Right ventricle myocardium inferior (tissue), 1 donor: Measurements from ENCODE around the gene HUS1B. TPM values are rescaled to one million over a fixed set of nuclear protein-coding genes. Genes with fewer than 3 reads are reported as not detected.

ENCODE experiments used
- ATAC-seq: fragments of 200-7000 bp; cut with Tn5 transposase; one replicate; pipeline ENCODE4 v1.9.1; 2020; ENCODE audit warnings: mild to moderate bottlenecking, moderate library complexity
- DNase-seq: peaks from one replicate; pipeline ENCODE4 v3.0.0; 2021; ENCODE audit errors: missing footprints
- intact Hi-C: fragments of 100-400 bp; cut with DNase I; formaldehyde crosslinking; loops from one replicate; pipeline ENCODE4 v1.11.0; 2022
- total RNA-seq: library from RNA; stranded (reverse); fragmentation: NEBNext Ultra II Directional; extraction: Animal tissue kit (Norgen Biotek cat#: 25700); gene quantifications from one replicate; pipeline ENCODE4 v1.2.1, GENCODE V29; 2021
- donor health status: DM: no; HTN: yes; CAD: no; lungs with severe emphysema.

HUS1B gene
- total RNA-seq, 1 donor from 2014 or later, result not detected

DNA sequence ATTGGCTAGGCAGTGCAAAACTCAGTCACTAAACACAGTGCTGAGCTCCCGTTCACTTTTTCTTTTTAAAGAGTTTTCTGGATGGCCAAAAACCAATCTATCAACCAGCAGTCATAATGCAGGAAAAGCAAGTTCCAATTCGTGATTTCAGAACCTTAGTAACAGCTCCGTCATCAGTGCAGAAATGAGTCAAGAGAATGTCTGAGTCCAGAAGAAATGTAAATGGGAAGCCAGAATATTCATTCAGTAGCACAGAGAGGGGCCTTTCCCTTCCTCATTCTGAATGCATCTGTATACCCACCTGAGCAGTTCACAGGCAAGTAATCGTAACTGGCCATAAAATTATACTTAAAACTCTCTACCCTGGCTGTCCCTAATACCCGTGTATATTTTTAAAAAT is 20.4 kb downstream of the HUS1B start:
- no peak for DNase-seq
- intact Hi-C loops, result no loop called here
- ATAC-seq, result no peak

DNA sequence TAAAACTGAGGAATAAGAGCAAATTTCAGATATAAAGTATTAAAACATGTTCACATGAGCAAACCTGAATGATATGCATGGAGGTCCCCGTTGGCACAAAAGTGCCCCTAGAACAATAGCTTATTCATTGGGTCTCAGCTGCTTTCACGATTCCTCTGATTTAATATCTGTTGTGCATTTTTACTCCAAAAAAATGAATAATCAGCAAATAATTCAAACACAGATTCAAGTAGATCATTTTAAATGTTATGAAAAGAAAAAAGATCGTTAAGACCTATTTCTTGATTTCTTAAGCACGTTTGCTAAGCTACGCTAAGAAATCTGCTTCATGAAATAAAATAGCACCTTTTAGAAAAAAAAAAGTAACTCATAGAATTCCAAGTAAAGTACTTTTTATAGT is 21.7 kb downstream of the HUS1B start:
- no peak for ATAC-seq
- no peak for DNase-seq
- intact Hi-C loops, result no loop called here

- intact Hi-C loops, result no loop called here
- DNase-seq, result no peak
Observed at GRCh38 chr6:633611-634010, 23.3 kb downstream of the HUS1B start.

DNA sequence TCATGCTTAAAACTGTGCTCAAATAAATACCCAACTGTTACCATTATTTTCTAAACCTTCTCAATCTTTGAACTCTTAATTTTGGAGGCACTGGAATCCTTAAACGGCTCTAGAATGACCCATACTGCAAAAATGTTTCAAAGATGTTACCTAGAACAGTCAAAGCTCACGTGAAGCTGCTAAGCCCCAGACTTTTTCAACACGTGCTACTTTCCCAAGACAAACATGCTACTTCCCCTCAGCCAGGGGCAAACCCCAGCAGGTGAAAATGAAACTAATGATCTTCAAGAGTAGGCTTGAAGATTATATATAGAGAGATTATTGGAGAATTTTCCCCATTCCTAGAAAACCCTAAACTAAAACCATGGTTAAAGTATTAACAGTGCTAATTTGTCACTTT is 28.1 kb downstream of the HUS1B start:
- ATAC-seq (no peak), DNase-seq (no peak)
- intact Hi-C loops, result loop anchor here (10.0 kb wide), 2 partner anchors 156 to 756 kb away; partner anchors contain the start of gene FOXF2

More at GRCh38 chr6:633611-634010, 23.3 kb downstream of the HUS1B start:
- ATAC-seq, result no peak

GRCh38 chr6:626236-626635 is 30.7 kb downstream of the HUS1B start:
- DNase-seq, result no peak
- no peak for ATAC-seq
- intact Hi-C loops, result loop anchor here (10.0 kb wide), 2 partner anchors 159 to 759 kb away; partner anchors contain the start of gene FOXF2

GRCh38 chr6:624979-625378 is 31.9 kb downstream of the HUS1B start:
- intact Hi-C loops, result loop anchor here (10.0 kb wide), 2 partner anchors 160 to 760 kb away; partner anchors contain the start of gene FOXF2

GRCh38 chr6:622462-622861 is 34.4 kb downstream of the HUS1B start:
- intact Hi-C loops, result loop anchor here (10.0 kb wide), 2 partner anchors 162 to 762 kb away; partner anchors contain the start of gene FOXF2
- no peak for DNase-seq
- ATAC-seq, result no peak

More at GRCh38 chr6:624979-625378, 31.9 kb downstream of the HUS1B start:
- no peak for DNase-seq
- ATAC-seq, result peak; percentile 72

DNA sequence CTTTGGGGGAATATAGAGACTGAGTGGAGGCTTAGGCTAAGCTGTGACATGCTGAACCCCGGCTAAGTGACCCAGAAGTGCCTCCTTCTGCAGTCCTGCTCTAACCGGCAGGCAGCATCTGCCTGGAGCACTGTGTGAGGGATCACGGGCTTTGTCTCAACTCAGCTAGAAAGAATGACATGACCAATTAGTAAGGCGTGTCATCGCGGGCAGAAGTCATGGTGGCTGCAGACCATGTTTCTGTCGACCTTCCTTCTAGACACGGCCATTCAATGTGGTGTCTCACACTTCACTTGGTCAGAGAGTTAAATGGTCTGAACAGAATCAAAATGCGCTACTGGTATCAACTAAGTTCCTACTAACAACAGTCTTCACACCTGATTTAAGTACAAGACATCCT is 35.0 kb downstream of the HUS1B start:
- intact Hi-C loops, result loop anchor here (10.0 kb wide), 2 partner anchors 163 to 763 kb away; partner anchors contain the start of gene FOXF2
- no peak for DNase-seq
- ATAC-seq, result no peak

DNA sequence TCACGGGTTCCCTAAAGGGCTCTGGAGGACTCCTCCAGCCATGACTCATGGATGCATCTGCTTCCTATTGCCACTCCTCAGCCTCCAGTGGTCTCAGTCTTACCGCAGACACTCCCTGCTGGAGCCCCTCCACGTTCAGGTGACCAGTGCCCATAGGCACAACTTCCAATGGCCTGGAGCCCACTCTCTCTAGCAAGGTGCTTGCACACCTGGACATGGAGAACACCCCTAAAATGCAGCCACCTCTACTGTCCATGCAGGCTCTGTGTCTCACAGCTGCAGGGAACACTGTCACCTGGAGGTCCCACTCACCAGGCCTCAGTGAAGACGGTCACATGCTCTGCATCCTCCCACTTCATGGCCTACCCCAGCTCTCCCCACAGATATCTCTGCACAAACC is 36.0 kb downstream of the HUS1B start:
- DNase-seq, result no peak
- intact Hi-C loops, result loop anchor here (10.0 kb wide), 2 partner anchors 164 to 764 kb away; partner anchors contain the start of gene FOXF2
- no peak for ATAC-seq

DNA sequence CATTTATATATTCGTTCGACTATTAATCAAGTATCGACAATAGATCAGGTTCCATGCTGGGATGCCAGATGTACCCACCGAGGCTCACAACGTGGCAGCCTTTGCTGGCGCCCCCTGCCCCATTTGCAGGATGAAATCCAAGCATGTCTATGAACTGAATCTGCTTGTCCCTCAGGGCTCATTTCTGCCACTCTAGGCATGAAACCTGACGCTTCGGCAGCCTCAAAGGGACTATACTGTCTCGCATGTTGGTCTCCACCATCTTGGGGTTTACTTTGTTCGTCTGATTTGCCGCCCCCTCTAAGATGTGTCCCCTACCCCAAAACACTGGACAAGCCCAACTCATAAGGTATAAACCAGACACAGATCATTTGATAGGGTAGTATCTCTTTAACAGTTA is 36.7 kb downstream of the HUS1B start:
- no peak for DNase-seq
- intact Hi-C loops, result loop anchor here (10.0 kb wide), 2 partner anchors 165 to 765 kb away; partner anchors contain the start of gene FOXF2
- ATAC-seq, result no peak

DNA sequence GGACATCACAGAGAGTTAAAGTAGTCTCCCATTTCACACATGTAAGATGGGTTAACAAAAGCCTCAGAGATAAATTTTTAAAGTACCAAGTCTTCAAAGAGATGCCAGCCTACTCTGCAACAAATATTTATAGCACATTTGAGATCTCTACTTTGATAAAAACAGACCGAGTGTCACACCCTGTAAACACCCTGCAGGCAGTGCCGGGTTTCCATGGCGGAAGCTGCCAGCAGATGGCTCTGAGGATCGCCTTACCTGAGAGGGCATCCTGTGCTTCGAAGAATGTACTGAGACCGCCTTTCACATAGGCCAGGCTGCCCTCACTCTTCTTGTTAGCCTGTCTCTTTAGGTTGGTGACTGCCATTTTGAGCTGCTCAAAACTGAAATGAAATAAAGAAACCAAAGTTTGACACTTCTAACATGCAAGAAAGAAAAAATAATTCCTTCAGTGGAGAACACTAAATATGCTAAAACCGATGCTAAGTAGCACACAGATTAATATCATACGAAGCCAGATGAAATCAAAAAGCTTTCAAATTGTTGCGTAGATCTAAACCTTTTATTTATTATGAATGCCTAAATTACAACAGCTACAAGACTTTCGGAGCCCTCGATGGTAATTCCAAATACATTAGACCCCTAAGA is 39.3 kb downstream of the HUS1B start:
- intact Hi-C loops, result no loop called here
- no peak for ATAC-seq
- DNase-seq, result no peak

DNA sequence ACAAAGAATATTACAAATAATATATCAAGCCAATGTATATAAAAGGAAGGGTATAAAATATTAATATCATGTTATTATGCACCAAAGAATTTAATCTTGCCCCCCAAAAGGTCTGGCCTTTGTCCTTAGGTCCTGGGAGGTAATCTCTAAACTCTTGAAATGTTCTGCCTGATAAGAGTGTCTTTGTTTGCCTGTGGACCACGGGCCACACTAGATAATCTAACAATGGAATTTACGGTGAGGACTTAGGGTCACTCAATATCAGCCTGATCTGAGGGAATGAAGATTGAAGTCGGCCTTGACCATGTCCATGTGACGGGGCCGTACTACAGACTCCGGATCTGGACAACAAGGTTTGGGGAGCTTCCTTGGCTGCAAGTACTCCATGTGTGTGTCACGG is 42.9 kb downstream of the HUS1B start:
- intact Hi-C loops, result no loop called here
- ATAC-seq (no peak), DNase-seq (no peak)

DNA sequence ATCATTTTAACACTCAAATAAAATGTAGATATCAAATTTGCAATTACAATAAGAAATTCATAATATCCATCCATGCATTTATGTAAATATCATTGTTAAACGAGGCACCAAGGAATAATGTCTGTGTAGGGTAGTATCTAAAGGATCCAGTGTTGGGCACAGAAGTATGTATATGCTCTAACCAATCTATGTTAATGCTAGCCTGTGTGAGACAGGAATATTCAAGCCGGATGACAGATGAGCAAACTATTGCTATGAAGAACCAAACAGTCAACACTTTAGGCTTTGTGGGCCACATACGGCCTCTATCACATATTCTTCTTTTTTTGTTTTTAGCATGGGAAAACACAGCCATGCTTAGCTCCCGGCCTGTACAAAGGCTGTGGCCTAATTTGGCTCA is 45.0 kb downstream of the HUS1B start:
- intact Hi-C loops, result no loop called here
- ATAC-seq (no peak), DNase-seq (no peak)

GRCh38 chr6:610882-611281 is 46.0 kb downstream of the HUS1B start:
- no peak for ATAC-seq
- no peak for DNase-seq
- intact Hi-C loops, result no loop called here

- no peak for ATAC-seq
- intact Hi-C loops, result no loop called here
- DNase-seq, result no peak
Observed at GRCh38 chr6:609905-610304, 47.0 kb downstream of the HUS1B start.

DNA sequence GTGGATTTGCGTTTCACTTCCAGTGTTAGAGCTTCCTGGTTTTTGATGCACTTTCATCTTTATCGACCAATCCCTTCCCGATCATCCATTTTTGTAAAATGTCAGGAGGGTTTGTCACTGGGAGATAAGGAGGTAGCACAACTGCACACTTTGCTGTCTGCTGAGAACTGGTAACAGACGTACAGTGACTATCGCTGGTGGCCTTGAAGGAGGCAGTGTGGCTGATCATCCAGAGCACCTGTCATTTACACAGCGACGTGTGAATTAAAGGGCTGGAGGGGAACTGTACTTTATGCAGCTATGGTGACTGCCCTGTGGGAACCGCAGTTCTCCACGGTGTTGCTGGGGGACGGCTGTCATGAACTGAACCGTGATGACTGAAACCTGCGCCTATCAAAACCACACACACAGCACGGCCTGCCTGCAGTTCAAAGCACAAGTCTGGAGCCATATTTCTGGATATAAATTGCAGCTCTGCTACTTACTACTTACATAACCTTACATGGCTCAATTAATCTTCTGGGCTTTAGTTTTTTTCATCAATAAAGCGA is 50.0 kb downstream of the HUS1B start:
- DNase-seq, result no peak
- no peak for ATAC-seq
- intact Hi-C loops, result no loop called here

Other genes starting within 250 kb of the HUS1B start
- gene EXOC2, start 36.0 kb upstream of the HUS1B start, total RNA-seq, result 13.3 TPM